ENCODE measurements around the gene STK17A. TPM values are rescaled to one million over a fixed set of nuclear protein-coding genes. Genes with fewer than 3 reads are reported as not detected.

Gene STK17A
- total RNA-seq (100 to 1,000 TPM; 101 to 120 (median 117) TPM), total RNA-seq (78.9 to 440 (median 263) reads per million in 29 experiments)
- total RNA-seq (2013), result 166 TPM

- Mint-ChIP-seq H3K4me3 (peak within 1 kb of the TSS; percentile 96 to 99 (median 98)), H3K9me3 (no peaks in the 10 kb centered on the region), H3K27me3 (peaks cover 0 to 5% of the 10 kb centered on the region in 2 donors), H3K4me1 (peaks cover 14 to 40% (median 26%) of the 10 kb centered on the region in 3 donors), H3K27ac (peak within 1 kb of the TSS; percentile 95 to 98), H3K36me3 (peaks cover 5% of the 10 kb centered on the region)
- peak; percentile 70 to 87 (median 80) for ATAC-seq (replicated peaks in 1 of 4)
- Histone ChIP-seq H3K27ac (ENCODE audit: low read length) (peak within 1 kb of the TSS; percentile 95), H3K27me3 (replicated peaks in 1 of 2; ENCODE audit: control insufficient read depth in 2 of 2, extremely low read depth in 1 of 2, insufficient read depth in 2 of 2, low read length in 1 of 2) (no peaks in the 10 kb centered on the region), H3K9me3 (no peaks in the 10 kb centered on the region), H3K36me3 (ENCODE audit: control insufficient read depth in 2 of 2, extremely low read depth in 1 of 2, insufficient read depth in 1 of 2, low read length in 1 of 2) (no peaks in the 10 kb centered on the region), H3K4me3 (ENCODE audit: control insufficient read depth in 1 of 2, extremely low read depth in 1 of 2, low read length in 1 of 2) (peak within 1 kb of the TSS; percentile 94 to 96), H3K4me1 (ENCODE audit: control insufficient read depth in 1 of 2, extremely low read depth in 1 of 2, insufficient read depth in 2 of 2, low read length in 2 of 2) (peaks cover 4 to 12% of the 10 kb centered on the region in 2 experiments)
- POLR2A ChIA-PET, result interaction anchor here (0.5 to 3.9 kb wide), 76 partner anchors 8 to 1701 kb away, joined by 3 to 131 read pairs (median 5); partner anchors contain the start of genes COA1 (in 2 of the 2), BLVRA (in 1 of the 2), MRPL32 (in 1 of the 2) and PSMA2 (in 1 of the 2)
- WGBS (ENCODE audit: insufficient coverage), result 1% methylated on average over 79 of the region's 83 CpGs
- CTCF ChIA-PET, result interaction anchor here (0.5 to 9.1 kb wide), 108 partner anchors 8 to 1642 kb away, joined by 3 to 548 read pairs (median 5); partner anchors contain the start of genes BLVRA (in 2 of the 2), COA1 (in 1 of the 2) and MRPS24 (in 1 of the 2)
- peak; percentile 87 to 98 (median 93) for DNase-seq
Observed at GRCh38 chr7:43582503-43583423, at the start of gene STK17A. Gene STK17A (plus strand): TSS chr7:43583108. CDS start chr7:43583244, 136 bp downstream.

DNA sequence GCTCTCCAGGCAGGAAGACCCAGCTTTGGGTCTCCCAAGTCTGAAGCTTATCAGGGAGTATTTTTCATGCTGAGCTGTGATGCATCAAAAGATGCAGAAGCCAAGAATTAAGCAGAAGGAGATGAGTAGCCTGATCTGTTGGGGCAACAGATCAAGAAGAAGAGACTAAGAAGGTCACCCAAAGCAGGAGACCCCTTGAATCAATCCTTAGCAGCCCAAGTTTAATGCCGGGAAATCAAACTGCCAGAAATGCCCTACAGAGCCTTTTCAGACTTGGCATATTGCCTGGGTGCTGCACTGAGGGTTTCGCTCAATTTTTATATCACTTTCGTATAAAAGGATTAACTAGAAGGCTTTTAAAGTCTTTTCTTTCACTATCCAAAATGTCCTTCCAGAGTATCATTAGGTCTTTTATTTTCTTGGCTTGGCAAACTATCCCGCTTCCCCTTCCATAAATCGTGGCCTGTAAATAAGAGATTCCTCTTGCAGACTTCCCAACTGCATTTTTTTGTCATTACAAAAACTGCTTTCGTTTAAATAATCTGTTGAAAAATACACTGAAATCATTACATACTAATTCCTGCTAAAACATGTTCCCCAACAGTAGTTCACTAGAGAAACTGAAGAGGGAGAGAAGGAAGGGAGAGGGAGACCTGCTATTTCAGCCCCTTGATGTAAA is 49.0 kb upstream of the STK17A start:
- 83% methylated on average over 2 of the region's 6 CpGs for WGBS (ENCODE audit: insufficient coverage)
- Histone ChIP-seq H3K9me3 (no peaks in the 10 kb centered on the region), H3K36me3 (ENCODE audit: control insufficient read depth in 2 of 2, extremely low read depth in 1 of 2, insufficient read depth in 1 of 2, low read length in 1 of 2) (no peaks in the 10 kb centered on the region), H3K4me3 (ENCODE audit: control insufficient read depth in 1 of 2, extremely low read depth in 1 of 2, low read length in 1 of 2) (no peak overlapping the region), H3K4me1 (ENCODE audit: control insufficient read depth in 1 of 2, extremely low read depth in 1 of 2, insufficient read depth in 2 of 2, low read length in 2 of 2) (no peaks in the 10 kb centered on the region), H3K27ac (ENCODE audit: low read length) (no peak overlapping the region), H3K27me3 (replicated peaks in 1 of 2; ENCODE audit: control insufficient read depth in 2 of 2, extremely low read depth in 1 of 2, insufficient read depth in 2 of 2, low read length in 1 of 2) (peaks cover 0 to 15% of the 10 kb centered on the region in 2 experiments)
- ChIA-PET CTCF (no interaction called here), POLR2A (no interaction called here)
- Mint-ChIP-seq H3K36me3 (no peaks in the 10 kb centered on the region), H3K27ac (no peak overlapping the region), H3K27me3 (peaks cover 3 to 10% of the 10 kb centered on the region in 2 donors), H3K4me3 (no peak overlapping the region), H3K9me3 (no peaks in the 10 kb centered on the region), H3K4me1 (no peaks in the 10 kb centered on the region)
- DNase-seq, result no peak
- ATAC-seq (replicated peaks in 1 of 4), result no peak

DNA sequence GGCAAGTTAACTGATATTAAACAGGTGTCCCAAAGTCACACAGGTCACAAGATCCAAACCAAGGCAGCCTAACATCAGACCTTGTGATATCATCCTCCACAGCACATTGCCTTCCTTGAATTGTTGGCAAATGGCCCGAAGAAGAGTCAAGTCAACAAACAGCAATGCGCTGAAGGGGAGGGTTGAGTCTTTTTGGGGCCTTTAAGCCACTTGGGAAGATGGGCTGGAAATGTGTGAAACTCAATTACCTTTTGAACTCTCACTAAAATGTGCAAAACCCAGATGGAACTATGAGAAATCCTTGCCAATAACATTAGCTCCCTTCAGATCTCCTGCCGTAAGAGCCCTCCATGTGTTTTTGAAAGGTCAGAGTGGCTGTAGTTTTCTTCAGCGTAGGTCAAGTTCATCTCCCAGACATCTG is 47.9 kb upstream of the STK17A start:
- no peak overlapping the region for H3K27ac ChIP-seq (ENCODE audit: low read length)
- no peak overlapping the region for H3K4me3 ChIP-seq (ENCODE audit: control insufficient read depth in 1 of 2, extremely low read depth in 1 of 2, low read length in 1 of 2)
- H3K4me3 Mint-ChIP-seq, result no peak overlapping the region
- H3K9me3 Mint-ChIP-seq, result no peaks in the 10 kb centered on the region
- H3K27me3 ChIP-seq (replicated peaks in 1 of 2; ENCODE audit: control insufficient read depth in 2 of 2, extremely low read depth in 1 of 2, insufficient read depth in 2 of 2, low read length in 1 of 2), result peaks cover 0 to 13% of the 10 kb centered on the region in 2 experiments
- DNase-seq (no peak), ATAC-seq (replicated peaks in 1 of 4) (no peak)
- no peaks in the 10 kb centered on the region for H3K36me3 ChIP-seq (ENCODE audit: control insufficient read depth in 2 of 2, extremely low read depth in 1 of 2, insufficient read depth in 1 of 2, low read length in 1 of 2)
- H3K27ac Mint-ChIP-seq, result no peak overlapping the region
- CTCF ChIA-PET, result no interaction called here
- peaks cover 1 to 3% of the 10 kb centered on the region in 2 donors for H3K27me3 Mint-ChIP-seq
- POLR2A ChIA-PET, result no interaction called here
- H3K9me3 ChIP-seq, result no peaks in the 10 kb centered on the region
- no peaks in the 10 kb centered on the region for H3K36me3 Mint-ChIP-seq
- 80% methylated on average over 1 of the region's 4 CpGs for WGBS (ENCODE audit: insufficient coverage)
- no peaks in the 10 kb centered on the region for H3K4me1 ChIP-seq (ENCODE audit: control insufficient read depth in 1 of 2, extremely low read depth in 1 of 2, insufficient read depth in 2 of 2, low read length in 2 of 2)
- H3K4me1 Mint-ChIP-seq, result no peaks in the 10 kb centered on the region

DNA sequence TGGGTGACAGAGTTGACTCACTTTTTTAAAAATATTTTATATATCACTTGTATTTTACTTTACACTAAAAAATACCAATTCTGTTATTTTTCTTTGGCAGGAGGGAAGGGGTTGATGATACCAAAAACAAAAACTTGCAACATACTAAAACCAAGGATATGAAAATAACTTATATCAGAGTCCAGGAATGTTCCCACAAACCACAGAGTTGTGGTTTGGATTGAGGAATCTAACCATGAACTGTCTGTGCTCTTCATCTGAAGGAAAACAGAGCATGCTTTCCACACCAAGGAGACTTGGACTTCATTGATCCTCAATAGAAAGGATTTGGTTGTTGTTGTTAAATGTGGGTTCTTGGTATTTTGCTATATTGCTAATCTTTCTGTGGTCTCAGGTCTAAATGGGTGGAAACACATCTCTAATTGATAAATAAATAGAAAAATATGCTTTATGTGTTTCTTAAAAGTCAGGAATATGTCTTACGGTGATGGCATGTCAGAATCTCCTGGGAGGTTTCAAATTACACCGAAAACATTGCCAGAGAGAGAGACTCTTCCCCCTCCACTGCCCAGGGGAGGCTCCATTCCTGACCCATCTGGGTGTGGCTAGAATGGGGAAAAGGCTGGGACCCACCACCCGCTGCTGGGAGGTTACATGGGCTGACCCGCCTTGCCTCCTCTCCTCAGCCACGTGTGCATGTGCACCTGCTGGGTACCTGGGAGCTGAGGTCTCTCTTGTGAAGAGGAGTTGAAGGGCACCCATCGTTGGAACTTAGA is 46.9 kb upstream of the STK17A start:
- ATAC-seq (replicated peaks in 1 of 4) (no peak), DNase-seq (no peak)
- Histone ChIP-seq H3K27ac (ENCODE audit: low read length) (no peak overlapping the region), H3K36me3 (ENCODE audit: control insufficient read depth in 2 of 2, extremely low read depth in 1 of 2, insufficient read depth in 1 of 2, low read length in 1 of 2) (no peaks in the 10 kb centered on the region), H3K27me3 (replicated peaks in 1 of 2; ENCODE audit: control insufficient read depth in 2 of 2, extremely low read depth in 1 of 2, insufficient read depth in 2 of 2, low read length in 1 of 2) (peaks cover 0 to 13% of the 10 kb centered on the region in 2 experiments), H3K9me3 (no peaks in the 10 kb centered on the region), H3K4me3 (ENCODE audit: control insufficient read depth in 1 of 2, extremely low read depth in 1 of 2, low read length in 1 of 2) (no peak overlapping the region), H3K4me1 (ENCODE audit: control insufficient read depth in 1 of 2, extremely low read depth in 1 of 2, insufficient read depth in 2 of 2, low read length in 2 of 2) (no peaks in the 10 kb centered on the region)
- Mint-ChIP-seq H3K36me3 (no peaks in the 10 kb centered on the region), H3K9me3 (no peaks in the 10 kb centered on the region), H3K4me1 (no peaks in the 10 kb centered on the region), H3K27me3 (peaks cover 2 to 8% of the 10 kb centered on the region in 2 donors), H3K27ac (no peak overlapping the region), H3K4me3 (no peak overlapping the region)
- 58% methylated on average over 2 of the region's 6 CpGs for WGBS (ENCODE audit: insufficient coverage)
- ChIA-PET CTCF (no interaction called here), POLR2A (no interaction called here)

DNA sequence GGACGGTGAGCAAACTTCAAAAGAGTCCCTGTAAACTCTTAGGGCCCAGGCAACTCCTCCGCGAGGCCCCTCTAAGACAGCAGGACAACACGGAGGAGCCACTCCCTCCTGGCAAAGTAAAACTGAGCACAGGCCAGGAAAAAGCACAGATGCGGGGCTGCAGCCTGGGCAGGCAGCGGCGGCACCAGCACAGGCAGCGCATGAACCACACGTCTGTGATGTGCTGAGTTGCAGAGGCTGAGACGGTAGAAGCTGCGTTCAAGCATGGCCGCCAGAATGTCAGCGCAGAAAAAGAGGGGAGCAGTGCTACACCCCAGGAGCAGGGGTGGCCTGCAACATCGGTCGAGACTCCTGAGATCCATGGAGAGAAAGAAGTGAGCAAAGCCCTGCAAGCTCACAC is 46.1 kb upstream of the STK17A start:
- peaks cover 5 to 11% of the 10 kb centered on the region in 2 donors for H3K27me3 Mint-ChIP-seq
- Histone ChIP-seq H3K4me1 (ENCODE audit: control insufficient read depth in 1 of 2, extremely low read depth in 1 of 2, insufficient read depth in 2 of 2, low read length in 2 of 2) (no peaks in the 10 kb centered on the region), H3K27me3 (replicated peaks in 1 of 2; ENCODE audit: control insufficient read depth in 2 of 2, extremely low read depth in 1 of 2, insufficient read depth in 2 of 2, low read length in 1 of 2) (peaks cover 0 to 9% of the 10 kb centered on the region in 2 experiments), H3K36me3 (ENCODE audit: control insufficient read depth in 2 of 2, extremely low read depth in 1 of 2, insufficient read depth in 1 of 2, low read length in 1 of 2) (no peaks in the 10 kb centered on the region), H3K4me3 (ENCODE audit: control insufficient read depth in 1 of 2, extremely low read depth in 1 of 2, low read length in 1 of 2) (no peak overlapping the region), H3K9me3 (no peaks in the 10 kb centered on the region), H3K27ac (ENCODE audit: low read length) (no peak overlapping the region)
- ATAC-seq (replicated peaks in 1 of 4), result no peak
- H3K27ac Mint-ChIP-seq, result no peak overlapping the region
- no peaks in the 10 kb centered on the region for H3K9me3 Mint-ChIP-seq
- no peaks in the 10 kb centered on the region for H3K36me3 Mint-ChIP-seq
- WGBS (ENCODE audit: insufficient coverage), result 93% methylated on average over 13 of the region's 15 CpGs
- H3K4me1 Mint-ChIP-seq, result no peaks in the 10 kb centered on the region
- no peak for DNase-seq
- no peak overlapping the region for H3K4me3 Mint-ChIP-seq
- CTCF ChIA-PET, result no interaction called here
- POLR2A ChIA-PET, result no interaction called here

Measured in T-cell (primary cell).